GM12878 (cell line): Measurements from ENCODE around the gene MUL1. TPM values are rescaled to one million over a fixed set of nuclear protein-coding genes. Genes with fewer than 3 reads are reported as not detected.

ENCODE experiments used
- ATAC-seq: fragments of 200-7000 bp; cut with Tn5 transposase; 3 replicates; pipeline ENCODE4 v1.9.1; 2020; ENCODE audit warnings: mild to moderate bottlenecking, moderate library complexity
- BruUV-seq: library from RNA; stranded (reverse); fragments of 400-500 nt; replicated peaks from 2 replicates; lab custom pipeline; 2021; lab: Mats Ljungman, UMichigan
- CTCF ChIA-PET: fragments of 300-600 bp; sonication (Branson Sonifier 250); formaldehyde crosslinking; extraction: SDS; loops from one replicate; lab custom pipeline; 2021; ENCODE audit warnings: inconsistent platforms; lab: Yijun Ruan, JAX
- POLR2A ChIA-PET: fragments of 350-600 bp; formaldehyde crosslinking; extraction: SDS; loops from one replicate; lab custom pipeline; 2021; ENCODE audit warnings: inconsistent platforms; lab: Charles Lee
- RAD21 ChIA-PET: fragments of 300-600 bp; sonication (Branson Sonifier 250); formaldehyde crosslinking; loops from one replicate; lab custom pipeline; 2023; ENCODE audit warnings: antibody characterized with exemption; ENCODE audit not compliant: unreplicated experiment; lab: Charles Lee
- SMC1A ChIA-PET: fragments of 300-600 bp; sonication (Branson Sonifier 250); formaldehyde crosslinking; loops from one replicate; lab custom pipeline; 2023; ENCODE audit not compliant: unreplicated experiment, uncharacterized antibody; lab: Charles Lee
- DNase-seq: peaks from one replicate; pipeline ENCODE4 v3.0.0-alpha.2; 2011; ENCODE audit warnings: low read depth, low spot score
- FAIRE-seq: peaks from 3 replicates; lab custom pipeline; 2011; peaks lifted over from hg19 to GRCh38; lab: Jason Lieb, UNC
- H2AFZ ChIP-seq: 2 replicates; pipeline ENCODE4 v1.6.0; 2011; ENCODE audit warnings: low read depth, low read length, control low read depth; ENCODE audit not compliant: control insufficient read depth
- H3K27ac ChIP-seq: 2 replicates; pipeline ENCODE4 v1.5.1; 2011; ENCODE audit warnings: control low read depth; ENCODE audit not compliant: control insufficient read depth, insufficient read depth
- H3K27me3 ChIP-seq, 2 experiments: replicated peaks in 1 of 2; 2 replicates each; pipeline versions ENCODE4 v1.6.0 to v1.6.1; 2011; ENCODE audit warnings: low read length in 1 of 2; ENCODE audit not compliant: control insufficient read depth in 2 of 2, insufficient read depth in 2 of 2
- H3K36me3 ChIP-seq, 2 experiments: 2 replicates each; pipeline ENCODE4 v1.5.1; 2011; ENCODE audit warnings: low read length in 1 of 2; ENCODE audit not compliant: control insufficient read depth in 2 of 2, insufficient read depth in 2 of 2
- H3K4me1 ChIP-seq: 2 replicates; pipeline ENCODE4 v1.6.1; 2011; ENCODE audit warnings: mild to moderate bottlenecking, low read length, moderate library complexity, mixed read lengths; ENCODE audit not compliant: control insufficient read depth, insufficient read depth
- H3K4me2 ChIP-seq: 2 replicates; pipeline ENCODE4 v1.6.0; 2011; ENCODE audit warnings: control low read depth; ENCODE audit not compliant: control insufficient read depth, insufficient read depth
- H3K4me3 ChIP-seq: fragments of 200-600 bp; sonication (generic); 2 replicates; pipeline ENCODE4 v1.5.1; 2016
- H3K79me2 ChIP-seq: 2 replicates; pipeline ENCODE4 v1.6.0; 2011; ENCODE audit warnings: low read length; ENCODE audit not compliant: control insufficient read depth, insufficient read depth
- H3K9ac ChIP-seq: 2 replicates; pipeline ENCODE4 v1.8.0; 2011; ENCODE audit warnings: low read length, control low read depth, mixed read lengths; ENCODE audit not compliant: control insufficient read depth, insufficient read depth
- H3K9me3 ChIP-seq: replicated peaks from 3 replicates; pipeline ENCODE4 v1.5.1; 2011; ENCODE audit warnings: mild to moderate bottlenecking, low read length; ENCODE audit not compliant: control insufficient read depth, insufficient read depth
- H4K20me1 ChIP-seq: 2 replicates; pipeline ENCODE4 v1.6.0; 2011; ENCODE audit not compliant: control insufficient read depth, insufficient read depth
- ZBTB11 ChIP-seq: fragments of 450-650 bp; formaldehyde crosslinking; IDR thresholded peaks from 2 replicates; pipeline ENCODE4 v1.5.0; 2022; ENCODE audit warnings: mild to moderate bottlenecking, missing genetic modification characterization
- WGBS: methylation state at CpG from one replicate; pipeline ENCODE4 v1.1.6; 2016; ENCODE audit warnings: low lambda C conversion rate; ENCODE audit not compliant: insufficient replicate concordance, insufficient coverage; ENCODE audit errors: missing lambda C conversion rate; 5-methylcytosine and 5-hydroxymethylcytosine counted together
- in situ Hi-C: fragments of 300-500 bp; cut with MboI; formaldehyde crosslinking; loops from 9 replicates; pipeline ENCODE4 v1.14.3; 2018; ENCODE audit warnings: mixed read lengths
- intact Hi-C: fragments of 100-400 bp; cut with micrococcal nuclease; formaldehyde crosslinking; loops from one replicate; pipeline ENCODE4 v1.14.2; 2022; ENCODE audit not compliant: unreplicated experiment
- polyA plus RNA-seq, 11 experiments: library from polyadenylated mRNA; depleted of rRNA in 4 of 11; unstranded in 6 of 11; stranded (reverse) in 5 of 11; fragments of >200 nt; fragmentation: Nextera tagmentation in 4 of 11; fragmentation: Illumina TruSeq in 1 of 11; extraction: Ambion mirVana in 4 of 11; extraction: Trizol in 1 of 11; gene quantifications; 1 replicate in 1 of 11; 2 replicates in 10 of 11; pipeline versions ENCODE4 v1.2.1 to v1.2.3, GENCODE V29; 2011 to 2016; ENCODE audit warnings: inconsistent platforms in 2 of 11, missing spikeins in 2 of 11, low read depth in 1 of 11
- total RNA-seq, 4 experiments: library from RNA; depleted of rRNA in 3 of 4; stranded (reverse); fragments of >200 nt in 3 of 4; fragmentation: Illumina TruSeq in 1 of 4; extraction: Trizol in 1 of 4; gene quantifications; 2 replicates each; pipeline versions ENCODE4 v1.2.1 to v1.2.3, GENCODE V29; 2013 to 2021

MUL1 gene
- total and polyA plus RNA-seq, 10 of the 15 experiments (the other 5 are each of a cell fraction or from before 2014, with no cell fraction given), result 4.9 to 27.0 (median 15.5) TPM

- H3K9me3 ChIP-seq, result no peaks in the 10 kb centered on the region
- H3K4me2 ChIP-seq, result no peak overlapping the region
- ATAC-seq (peak; percentile 13; the same call in 2 of the 3 replicates), FAIRE-seq (no peak), DNase-seq (no peak)
- H3K9ac ChIP-seq, result no peak overlapping the region
- no peak overlapping the region for H3K27ac ChIP-seq
- SMC1A ChIA-PET, result interaction anchor here (0.8 to 1.8 kb wide), 6 partner anchors 11 to 574 kb away, joined by 3 to 5 read pairs (median 4); no protein-coding TSS in a partner anchor
- no peaks in the 10 kb centered on the region for H3K79me2 ChIP-seq
- no TSS peak for BruUV-seq
- intact Hi-C loops, result loop anchor here (5.0 kb wide), 1 partner anchor 577 kb away; no protein-coding TSS in a partner anchor
- POLR2A ChIA-PET, result interaction anchor here (0.8 kb wide), 1 partner anchor 323 kb away, joined by 7 read pairs; no protein-coding TSS in a partner anchor
- H3K4me3 ChIP-seq, result no peak overlapping the region
- H4K20me1 ChIP-seq, result no peaks in the 10 kb centered on the region
- in situ Hi-C loops, result loop anchor here (5.0 to 10.0 kb wide), 3 partner anchors 117 to 580 kb away; no protein-coding TSS in a partner anchor
- no peaks in the 10 kb centered on the region for H3K4me1 ChIP-seq
- TF ChIP-seq ZBTB11 (CRISPR knock-in tag), result no peak
- RAD21 ChIA-PET, result interaction anchor here (0.9 to 4.3 kb wide), 7 partner anchors 9 to 343 kb away, joined by 3 to 14 read pairs (median 3); partner anchors contain the start of gene CAMK2N1
- CTCF ChIA-PET, result interaction anchor here (0.7 to 5.1 kb wide), 17 partner anchors 9 to 577 kb away, joined by 3 to 47 read pairs (median 5); no protein-coding TSS in a partner anchor
- no peak overlapping the region for H2AFZ ChIP-seq
- H3K36me3 ChIP-seq, result peaks cover 5 to 6% of the 10 kb centered on the region in 2 experiments; a peak in 3 of 4 replicates
- no peaks in the 10 kb centered on the region; a peak in 1 of 4 replicates for H3K27me3 ChIP-seq
- WGBS, result 35% methylated on average over 5 of the region's 5 CpGs
These were observed 13.2 kb downstream of the MUL1 start for GRCh38 chr1:20494609-20495311.
